HG03135 (cell line): ENCODE measurements around the gene FAHD1.
A peak's percentile ranks its signal among the peaks of the same experiment; 100 is the strongest.

Source experiments
- ATAC-seq: cut with Tn5 transposase; IDR thresholded peaks from one replicate; pipeline ENCODE4 v1.9.1; 2021; ENCODE audit warnings: mild to moderate bottlenecking, moderate library complexity; ENCODE audit not compliant: unreplicated experiment

The FAHD1 gene

DNA sequence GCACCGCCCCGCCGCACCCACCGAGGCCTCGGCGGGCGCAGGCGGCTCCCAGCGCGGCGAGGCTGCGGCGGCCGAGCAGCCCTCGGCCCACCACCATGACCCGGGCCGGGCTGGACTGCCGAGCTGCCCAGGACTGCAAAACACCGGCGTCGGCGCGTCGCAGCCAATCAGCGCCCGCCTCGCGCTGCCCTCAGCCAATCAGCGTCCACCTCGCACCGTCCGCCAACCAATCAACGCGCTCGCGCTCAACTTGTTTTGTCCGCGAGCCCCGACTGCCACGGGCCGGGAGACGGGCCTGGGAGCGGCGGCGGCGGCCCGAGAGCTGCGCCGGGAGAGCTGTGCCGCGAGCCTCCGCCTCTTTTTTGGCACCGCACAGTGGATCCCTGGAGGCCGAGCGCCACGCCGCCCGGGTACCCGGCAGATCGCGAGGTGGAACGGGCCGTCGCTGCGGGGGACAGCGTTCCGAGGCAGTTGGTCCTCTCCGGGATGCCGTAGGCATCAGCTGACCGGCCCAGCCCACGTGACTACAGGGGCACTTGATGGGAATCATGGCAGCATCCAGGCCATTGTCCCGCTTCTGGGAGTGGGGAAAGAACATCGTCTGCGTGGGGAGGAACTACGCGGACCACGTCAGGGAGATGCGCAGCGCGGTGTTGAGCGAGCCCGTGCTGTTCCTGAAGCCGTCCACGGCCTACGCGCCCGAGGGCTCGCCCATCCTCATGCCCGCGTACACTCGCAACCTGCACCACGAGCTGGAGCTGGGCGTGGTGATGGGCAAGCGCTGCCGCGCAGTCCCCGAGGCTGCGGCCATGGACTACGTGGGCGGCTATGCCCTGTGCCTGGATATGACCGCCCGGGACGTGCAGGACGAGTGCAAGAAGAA is at the start of gene FAHD1, which contains the start of gene HAGH:
TSS of gene FAHD1 (plus strand) at position 516 of the 883 bp plus-strand sequence. CDS start at position 549, 33 bp downstream.
TSS of gene HAGH (minus strand) at position 135 of the 883 bp plus-strand sequence. CDS start at position 97, 38 bp downstream.
- ATAC-seq, result peak; percentile 75

GRCh38 chr16:1777375-1778199 is 49.4 kb upstream of the FAHD1 start:
- ATAC-seq, result no peak

- ATAC-seq, result no peak
Measured at GRCh38 chr16:1778200-1779179, 48.5 kb upstream of the FAHD1 start.

GRCh38 chr16:1779234-1779701 is 47.7 kb upstream of the FAHD1 start:
- ATAC-seq, result no peak

- ATAC-seq, result no peak
Measured at GRCh38 chr16:1779741-1780676, 47.0 kb upstream of the FAHD1 start.

DNA sequence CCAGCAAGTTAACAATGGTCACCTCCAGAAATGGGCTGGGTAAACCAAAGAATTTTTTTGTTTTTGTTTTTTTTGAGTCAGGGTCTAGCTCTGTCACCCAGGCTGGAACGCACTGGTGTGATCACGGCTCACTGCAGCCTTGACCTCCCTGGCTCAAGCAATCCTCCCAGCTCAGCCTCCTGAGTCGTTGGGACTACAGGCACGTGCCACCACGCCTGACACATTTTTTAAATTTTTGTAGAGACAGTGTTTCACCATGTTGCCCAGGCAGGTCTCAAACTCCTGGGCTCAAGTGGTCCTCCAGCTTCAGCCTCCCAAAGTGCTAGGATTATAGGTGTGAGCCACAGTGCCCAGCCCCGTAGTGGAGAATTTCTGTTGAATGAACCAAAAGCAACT is 46.3 kb upstream of the FAHD1 start:
- no peak for ATAC-seq

DNA sequence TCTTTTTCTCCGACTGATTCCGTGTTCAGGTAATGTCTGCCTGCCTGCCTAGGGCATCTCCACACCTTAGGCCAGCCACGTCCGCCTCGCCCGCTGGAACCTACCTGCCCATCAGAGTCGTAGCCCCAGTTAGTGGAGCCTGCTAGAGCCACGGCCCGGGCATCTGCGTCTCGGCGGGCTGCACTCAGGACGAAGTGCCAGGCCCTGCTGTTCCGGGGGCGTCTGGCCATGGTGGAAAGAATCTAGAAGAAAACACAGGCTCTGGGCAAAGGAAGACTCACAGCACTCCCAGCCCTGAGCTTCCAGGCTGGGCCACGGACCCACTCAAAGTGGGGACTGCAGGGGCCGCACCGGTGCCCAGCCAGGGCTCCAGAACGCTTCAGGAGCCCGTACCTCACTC is 45.8 kb upstream of the FAHD1 start:
- ATAC-seq, result no peak

GRCh38 chr16:1781758-1782407 is 45.1 kb upstream of the FAHD1 start:
- peak; percentile 0 for ATAC-seq

- ATAC-seq, result peak; percentile 86
Measured at GRCh38 chr16:1782408-1783264, 44.4 kb upstream of the FAHD1 start, which contains the start of the genes NUBP2 and SPSB3. NUBP2 (plus strand) TSS chr16:1782960; CDS start chr16:1783021, 61 bp downstream. SPSB3 (minus strand) TSS chr16:1782571; CDS start chr16:1781483, 1,088 bp downstream.

GRCh38 chr16:1784977-1785845 is 41.8 kb upstream of the FAHD1 start:
- no peak for ATAC-seq

- ATAC-seq, result no peak
Measured at GRCh38 chr16:1785846-1786170, 41.2 kb upstream of the FAHD1 start.

GRCh38 chr16:1786242-1787055 is 40.6 kb upstream of the FAHD1 start:
- no peak for ATAC-seq

- ATAC-seq, result no peak
Measured at GRCh38 chr16:1787056-1787321, 40.0 kb upstream of the FAHD1 start.

DNA sequence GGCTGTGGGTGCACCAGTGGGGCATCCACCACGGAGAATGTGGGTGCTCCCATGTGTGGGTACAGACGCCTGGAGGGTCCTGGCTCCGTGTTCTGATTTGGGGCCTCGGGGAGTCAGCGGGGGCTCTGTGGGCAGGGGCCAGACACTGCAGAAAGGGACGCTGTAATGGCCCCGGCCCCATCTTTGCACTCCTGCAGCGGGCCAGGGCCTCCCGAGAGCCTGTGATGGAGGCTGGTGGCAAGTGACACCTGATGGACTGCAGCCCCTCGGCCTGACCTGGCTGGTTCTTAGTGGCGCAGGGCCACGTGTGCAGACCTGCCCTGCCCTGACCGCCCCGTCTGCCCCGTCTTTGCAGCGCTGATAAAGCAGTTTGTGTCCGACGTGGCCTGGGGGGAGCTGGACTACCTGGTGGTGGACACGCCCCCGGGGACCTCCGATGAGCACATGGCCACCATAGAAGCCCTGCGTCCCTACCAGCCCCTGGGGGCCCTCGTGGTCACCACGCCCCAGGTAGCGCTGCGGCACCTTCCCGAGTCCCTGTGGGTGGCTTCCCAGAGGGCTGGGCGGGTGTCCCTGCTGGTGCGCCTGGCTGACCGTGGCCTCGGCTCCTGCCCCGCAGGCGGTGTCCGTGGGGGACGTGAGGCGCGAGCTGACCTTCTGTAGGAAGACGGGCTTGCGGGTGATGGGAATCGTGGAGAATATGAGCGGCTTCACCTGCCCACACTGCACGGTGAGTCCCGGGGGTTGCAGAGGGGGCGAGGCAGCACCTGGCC is 39.5 kb upstream of the FAHD1 start:
- no peak for ATAC-seq

GRCh38 chr16:1788095-1788707 is 38.8 kb upstream of the FAHD1 start:
- ATAC-seq, result no peak
